ENCODE data around the gene KCNIP2. TPM values are rescaled to one million over a fixed set of nuclear protein-coding genes. Genes with fewer than 3 reads are reported as not detected.

Gene KCNIP2
- 0.29 and 0.66 TPM in 2 replicates for total RNA-seq

DNA sequence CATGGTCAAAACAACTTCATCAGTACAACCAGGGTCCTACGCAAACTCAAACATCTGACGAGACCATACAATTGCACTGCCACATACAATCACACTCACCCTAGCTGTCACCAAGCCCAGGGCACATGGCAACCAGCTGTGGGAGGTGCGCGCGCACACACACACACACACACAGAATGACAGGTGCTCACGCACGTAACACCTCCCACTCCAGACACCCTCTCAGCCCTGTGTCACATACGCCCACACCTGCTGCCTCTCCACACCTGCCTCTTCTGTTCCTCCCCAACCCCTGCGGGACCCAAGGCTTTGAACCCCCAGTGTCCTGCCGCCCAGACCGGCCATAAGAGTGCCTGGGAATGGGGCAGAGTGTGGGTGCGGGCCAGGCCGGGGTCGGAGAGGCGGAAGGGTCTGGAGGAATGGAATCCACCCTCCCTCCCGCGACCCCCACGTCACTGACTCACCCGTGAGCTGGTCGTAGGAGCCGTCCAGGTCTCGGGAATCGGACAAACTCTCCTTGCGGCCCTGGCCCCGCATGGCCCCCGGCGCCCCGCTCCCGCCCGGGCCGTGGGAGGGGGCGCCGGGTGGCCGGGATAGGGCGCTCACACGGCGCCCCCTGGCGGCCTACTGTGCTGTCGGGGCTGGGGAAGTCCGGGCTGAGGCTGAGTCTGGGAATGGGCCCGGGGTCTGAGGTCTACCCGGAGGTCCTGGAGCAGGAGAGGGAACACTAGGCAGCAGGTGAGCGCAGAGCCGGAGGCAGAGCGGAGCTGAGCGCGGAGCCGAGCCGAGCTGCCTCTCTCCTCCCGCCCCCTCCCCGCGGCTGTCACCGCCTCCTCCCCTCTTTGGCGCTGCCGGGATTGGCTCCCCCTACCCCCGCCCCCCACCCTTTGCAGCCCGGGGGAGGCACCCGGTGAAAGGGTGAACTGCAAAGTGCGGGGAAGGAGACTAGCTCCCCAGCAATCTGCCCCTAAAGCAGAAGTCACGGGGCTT is at the start of gene KCNIP2:
TSS of gene KCNIP2 (minus strand) at position 769 of the 990 bp plus-strand sequence. CDS start at position 537, 232 bp downstream.

GRCh38 chr10:101818119-101818871 is 25.3 kb downstream of the KCNIP2 start, which contains the start of gene OGA:
Gene OGA, minus strand, starts transcription at chr10:101818444. Its CDS starts 422 bp downstream, at chr10:101818022.

GRCh38 chr10:101782811-101783735 is 60.5 kb downstream of the KCNIP2 start, which contains the start of gene NPM3:
Gene NPM3, minus strand, starts transcription at chr10:101783446. Its CDS starts 56 bp downstream, at chr10:101783390.

Other genes with a start within 250 kb of the KCNIP2 start
- 30.3 and 40.9 TPM in 2 replicates for gene FBXW4, start 148.6 kb downstream of the KCNIP2 start, total RNA-seq
- gene FGF8, start 67.7 kb downstream of the KCNIP2 start, total RNA-seq = 0.17 TPM in 1 of 2 replicates, not detected in the other
- 68.0 and 146 TPM in 2 replicates for gene NPM3, start 60.4 kb downstream of the KCNIP2 start, total RNA-seq
- gene OGA, start 25.4 kb downstream of the KCNIP2 start, total RNA-seq = 142 and 213 TPM in 2 replicates
- gene ARMH3, start 212.4 kb upstream of the KCNIP2 start, total RNA-seq = 15.9 and 17.9 TPM in 2 replicates
- gene HPS6, start 221.5 kb upstream of the KCNIP2 start, total RNA-seq = 41.7 and 62.5 TPM in 2 replicates

All from smooth muscle cell of trachea (primary cell).